Measurements from ENCODE around the gene RAB15.

DNA sequence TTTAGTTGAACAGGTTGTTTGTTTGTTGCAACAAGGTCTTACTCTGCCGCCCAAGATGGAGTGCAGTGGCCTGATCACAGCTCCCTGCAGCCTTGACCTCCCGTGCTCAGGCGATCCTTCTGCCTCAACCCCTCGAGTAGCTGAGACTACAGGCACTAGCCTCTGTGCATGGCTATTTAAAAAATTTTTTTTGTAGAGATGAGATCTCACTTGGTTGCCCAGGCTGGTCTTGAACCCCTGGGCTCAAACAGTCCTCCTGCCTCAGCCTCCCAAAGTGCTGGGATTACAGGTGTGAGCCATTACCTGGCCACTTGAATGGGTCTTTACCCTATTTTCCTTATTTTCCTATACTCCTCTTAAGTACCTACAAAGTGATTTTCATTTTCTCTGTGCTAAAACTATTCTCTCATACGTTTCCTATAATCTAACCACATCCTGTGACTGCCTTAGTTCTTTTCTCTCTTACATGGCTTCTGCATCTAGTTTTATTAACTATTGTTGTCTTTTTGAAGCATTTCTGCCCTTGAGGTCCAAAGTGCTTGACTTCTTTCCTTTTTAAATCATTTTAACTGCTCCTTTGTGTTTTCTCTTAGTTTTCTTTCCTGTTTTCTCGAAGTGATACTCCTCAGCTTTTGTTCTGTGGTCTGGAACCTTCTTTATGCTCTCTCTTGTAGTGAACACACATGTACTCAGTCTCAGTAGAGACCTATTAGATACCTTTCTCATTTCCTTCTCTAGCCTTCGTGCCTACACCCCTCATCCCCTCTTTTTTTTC lies 43.7 kb downstream of the RAB15 start:
- TF ChIP-seq CTCF (IDR thresholded peaks at IDR 0.05; ENCODE audit: insufficient read depth, low read length, poor library complexity, severe bottlenecking) (no peak), EZH2phosphoT487 (conservative IDR thresholded peaks at IDR 0.05; ENCODE audit: low read length) (no peak)

Data from SU-DHL-6 (cell line).